ENCODE measurements around the gene MRPL23. TPM values are rescaled to one million over a fixed set of nuclear protein-coding genes. Genes with fewer than 3 reads are reported as not detected.

MRPL23 gene
- total and polyA plus RNA-seq, 2 of the 13 experiments (the other 11 are each of a cell fraction or from before 2014, with no cell fraction given) = 67.8 to 123 TPM

- TF ChIP-seq E2F2 (CRISPR knock-in tag; IDR thresholded peaks at IDR 0.05; ENCODE audit: borderline replicate concordance) (no peak), NFKB2 (CRISPR knock-in tag; IDR thresholded peaks at IDR 0.05; ENCODE audit: borderline replicate concordance) (no peak), SCMH1 (CRISPR knock-in tag; IDR thresholded peaks at IDR 0.05; ENCODE audit: borderline replicate concordance) (no peak), CREBL2 (CRISPR knock-in tag; IDR thresholded peaks at IDR 0.05; ENCODE audit: borderline replicate concordance) (no peak), ZBTB39 (CRISPR knock-in tag; IDR thresholded peaks at IDR 0.05) (no peak)
Observed at GRCh38 chr11:1934335-1935155, 12.6 kb upstream of the MRPL23 start (continued).

GRCh38 chr11:1935156-1936071, 11.7 kb upstream of the MRPL23 start:
- CTCF ChIA-PET (ENCODE audit: low intra/inter-chr PET ratio, low total read pairs) = no interaction called here
- Histone ChIP-seq H4K20me1 (ENCODE audit: insufficient read depth, low read length) (no peaks in the 10 kb centered on the region), H3K36me3 (replicated peaks in 1 of 2; ENCODE audit: control insufficient read depth in 1 of 2, insufficient read depth in 2 of 2, low read length in 2 of 2) (no peaks in the 10 kb centered on the region), H3K79me2 (ENCODE audit: insufficient read depth, low read length) (no peaks in the 10 kb centered on the region), H3K9ac (ENCODE audit: insufficient read depth, low read depth, low read length) (no peak overlapping the region), H3K9me3 (ENCODE audit: low read length) (no peaks in the 10 kb centered on the region), H3K4me2 (ENCODE audit: low read depth, low read length) (no peak overlapping the region), H3K27me3 (ENCODE audit: control insufficient read depth in 1 of 2, insufficient read depth in 2 of 2, low read length in 2 of 2) (peaks cover 21 to 67% of the 10 kb centered on the region in 2 experiments), H2AFZ (ENCODE audit: low read length) (no peak overlapping the region), H3K27ac (ENCODE audit: extremely low read length, insufficient read depth, low read length) (no peak overlapping the region), H3K4me3 (replicated peaks in 1 of 3; ENCODE audit: insufficient read depth in 1 of 3, low read depth in 2 of 3, low read length in 3 of 3) (no peak overlapping the region), H3K4me1 (ENCODE audit: insufficient read depth, low read length) (no peaks in the 10 kb centered on the region)
- FAIRE-seq (no peak), DNase-seq (ENCODE audit: low spot score) (no peak), ATAC-seq (no peak)
- POLR2A ChIA-PET = no interaction called here
- WGBS (ENCODE audit: low lambda C conversion rate) = 19% methylated on average over 8 of the region's 33 CpGs
- in situ Hi-C loops (cut with HindIII; ENCODE audit: extremely low pct_ligation_motif_present, low pct_unique_long_range_greater_than_20kb) = no loop called here
- no TSS peak for BruUV-seq (replicated peaks)
- intact Hi-C loops (cut with micrococcal nuclease; ENCODE audit: unreplicated experiment) = no loop called here
- no peak for TF ChIP-seq SP4 (CRISPR knock-in tag; IDR thresholded peaks at IDR 0.05)
- no peak for TF ChIP-seq STAT5B (CRISPR knock-in tag; IDR thresholded peaks at IDR 0.05)
- no peak for TF ChIP-seq ZNF780A (CRISPR knock-in tag; IDR thresholded peaks at IDR 0.05)
- no peak for TF ChIP-seq ZFP62 (CRISPR knock-in tag; IDR thresholded peaks at IDR 0.05)
- no peak for TF ChIP-seq JUN (CRISPR knock-in tag; IDR thresholded peaks at IDR 0.05)
- TF ChIP-seq ZNF292 (CRISPR knock-in tag; IDR thresholded peaks at IDR 0.05; ENCODE audit: borderline replicate concordance, low read depth) = no peak
- TF ChIP-seq RARA (CRISPR knock-in tag; IDR thresholded peaks at IDR 0.05) = no peak
- TF ChIP-seq ZNF441 (CRISPR knock-in tag; IDR thresholded peaks at IDR 0.05; ENCODE audit: borderline replicate concordance) = no peak
- TF ChIP-seq ZNF510 (CRISPR knock-in tag; IDR thresholded peaks at IDR 0.05; ENCODE audit: low read depth) = no peak

All from HepG2 (cell line).